ENCODE data around the gene DCP1B. TPM values are rescaled to one million over a fixed set of nuclear protein-coding genes. Genes with fewer than 3 reads are reported as not detected.

Gene DCP1B
- total RNA-seq, 1 donor from 2014 or later, result 17.4 TPM

DNA sequence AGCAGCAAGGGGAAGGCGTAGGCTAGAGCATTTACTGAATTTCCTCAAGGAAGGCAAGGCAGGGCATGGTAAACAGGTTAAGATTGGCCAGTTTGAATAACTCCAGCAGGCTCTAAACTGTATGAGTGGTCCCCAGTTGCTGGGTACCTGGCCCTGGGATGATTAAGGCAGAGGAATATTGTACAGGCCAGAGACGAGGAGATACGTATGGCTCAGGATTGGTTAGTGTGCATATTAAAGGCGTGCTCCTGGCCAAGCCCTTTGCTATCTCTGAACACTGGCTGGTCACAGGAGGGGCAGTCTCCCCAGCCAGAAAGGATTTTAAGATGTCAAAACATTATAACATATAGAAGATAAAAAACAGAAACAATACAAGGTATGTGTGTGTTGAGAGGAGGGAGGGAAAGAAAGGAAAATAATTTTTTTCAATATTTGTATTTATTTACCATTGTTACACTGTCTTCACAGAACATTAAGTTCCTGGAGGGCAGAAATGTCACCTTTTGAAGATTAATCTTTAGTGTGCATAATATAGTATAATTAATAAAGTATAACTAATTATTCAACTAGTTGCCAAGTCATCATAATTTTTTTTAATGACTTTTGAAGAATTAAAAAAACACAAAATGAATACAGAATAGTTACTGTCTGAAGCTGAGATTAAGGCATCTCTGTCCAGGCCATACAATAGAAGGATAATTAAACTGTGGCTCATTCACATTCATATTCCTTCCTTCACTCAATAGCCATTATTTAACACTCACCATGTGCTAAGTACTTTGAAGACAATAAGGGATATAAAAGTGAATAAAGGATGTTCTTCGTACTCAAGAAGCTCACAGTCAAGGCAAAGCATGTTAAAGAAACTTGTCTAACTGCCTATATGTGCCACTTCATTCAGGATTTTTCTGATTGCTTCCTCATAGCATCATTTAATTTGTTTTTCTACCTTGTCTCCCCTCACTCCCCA lies 41.9 kb downstream of the DCP1B start:
- intact Hi-C loops (cut with DNase I), result no loop called here
- Histone ChIP-seq H3K27ac (no peak overlapping the region), H3K27me3 (no peaks in the 10 kb centered on the region), H3K4me1 (no peaks in the 10 kb centered on the region), H3K4me3 (no peak overlapping the region), H3K9me3 (no peaks in the 10 kb centered on the region), H3K36me3 (peaks cover 0 to 13% of the 10 kb centered on the region in 2 donors)
- no peak for DNase-seq (ENCODE audit: extremely low spot score in 2 of 2)
- no peak for TF ChIP-seq POLR2AphosphoS5 (IDR thresholded peaks at IDR 0.05; ENCODE audit: insufficient read depth in 1 of 2, low read depth in 1 of 2)
- no peak for TF ChIP-seq POLR2A (IDR thresholded peaks at IDR 0.05)
- TF ChIP-seq, protein P1, sequence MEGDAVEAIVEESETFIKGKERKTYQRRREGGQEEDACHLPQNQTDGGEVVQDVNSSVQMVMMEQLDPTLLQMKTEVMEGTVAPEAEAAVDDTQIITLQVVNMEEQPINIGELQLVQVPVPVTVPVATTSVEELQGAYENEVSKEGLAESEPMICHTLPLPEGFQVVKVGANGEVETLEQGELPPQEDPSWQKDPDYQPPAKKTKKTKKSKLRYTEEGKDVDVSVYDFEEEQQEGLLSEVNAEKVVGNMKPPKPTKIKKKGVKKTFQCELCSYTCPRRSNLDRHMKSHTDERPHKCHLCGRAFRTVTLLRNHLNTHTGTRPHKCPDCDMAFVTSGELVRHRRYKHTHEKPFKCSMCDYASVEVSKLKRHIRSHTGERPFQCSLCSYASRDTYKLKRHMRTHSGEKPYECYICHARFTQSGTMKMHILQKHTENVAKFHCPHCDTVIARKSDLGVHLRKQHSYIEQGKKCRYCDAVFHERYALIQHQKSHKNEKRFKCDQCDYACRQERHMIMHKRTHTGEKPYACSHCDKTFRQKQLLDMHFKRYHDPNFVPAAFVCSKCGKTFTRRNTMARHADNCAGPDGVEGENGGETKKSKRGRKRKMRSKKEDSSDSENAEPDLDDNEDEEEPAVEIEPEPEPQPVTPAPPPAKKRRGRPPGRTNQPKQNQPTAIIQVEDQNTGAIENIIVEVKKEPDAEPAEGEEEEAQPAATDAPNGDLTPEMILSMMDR (IDR thresholded peaks at IDR 0.05), result no peak

DNA sequence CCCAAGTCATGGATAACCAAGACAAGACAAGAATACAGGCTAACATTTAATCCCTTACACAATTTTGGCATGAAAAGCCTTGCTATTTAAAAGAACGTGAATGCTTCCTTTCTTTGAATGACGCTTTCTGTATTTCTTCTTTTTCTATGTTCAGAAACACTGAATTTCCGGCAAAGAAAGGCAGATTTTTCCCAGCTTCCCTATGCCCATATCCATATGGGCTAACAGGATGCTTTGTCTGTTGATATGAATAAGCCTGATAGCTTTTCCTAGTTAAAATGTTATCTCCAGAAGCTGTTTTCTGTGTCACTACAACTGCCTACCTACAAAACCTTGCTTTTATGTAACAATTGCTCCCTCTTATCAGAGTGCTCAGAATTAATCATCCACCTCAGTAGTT lies 47.5 kb downstream of the DCP1B start:
- H3K36me3 ChIP-seq, result peaks cover 0 to 15% of the 10 kb centered on the region in 2 donors
- no peak overlapping the region for H3K4me3 ChIP-seq
- intact Hi-C loops (cut with DNase I), result no loop called here
- H3K9me3 ChIP-seq, result no peaks in the 10 kb centered on the region
- no peaks in the 10 kb centered on the region for H3K27me3 ChIP-seq
- no peak overlapping the region for H3K27ac ChIP-seq
- no peaks in the 10 kb centered on the region for H3K4me1 ChIP-seq
- no peak for DNase-seq (ENCODE audit: extremely low spot score in 2 of 2)
- no peak for TF ChIP-seq POLR2A (IDR thresholded peaks at IDR 0.05)
- no peak for TF ChIP-seq POLR2AphosphoS5 (IDR thresholded peaks at IDR 0.05; ENCODE audit: insufficient read depth in 1 of 2, low read depth in 1 of 2)
- TF ChIP-seq, protein P1 (IDR thresholded peaks at IDR 0.05), result no peak

DNA sequence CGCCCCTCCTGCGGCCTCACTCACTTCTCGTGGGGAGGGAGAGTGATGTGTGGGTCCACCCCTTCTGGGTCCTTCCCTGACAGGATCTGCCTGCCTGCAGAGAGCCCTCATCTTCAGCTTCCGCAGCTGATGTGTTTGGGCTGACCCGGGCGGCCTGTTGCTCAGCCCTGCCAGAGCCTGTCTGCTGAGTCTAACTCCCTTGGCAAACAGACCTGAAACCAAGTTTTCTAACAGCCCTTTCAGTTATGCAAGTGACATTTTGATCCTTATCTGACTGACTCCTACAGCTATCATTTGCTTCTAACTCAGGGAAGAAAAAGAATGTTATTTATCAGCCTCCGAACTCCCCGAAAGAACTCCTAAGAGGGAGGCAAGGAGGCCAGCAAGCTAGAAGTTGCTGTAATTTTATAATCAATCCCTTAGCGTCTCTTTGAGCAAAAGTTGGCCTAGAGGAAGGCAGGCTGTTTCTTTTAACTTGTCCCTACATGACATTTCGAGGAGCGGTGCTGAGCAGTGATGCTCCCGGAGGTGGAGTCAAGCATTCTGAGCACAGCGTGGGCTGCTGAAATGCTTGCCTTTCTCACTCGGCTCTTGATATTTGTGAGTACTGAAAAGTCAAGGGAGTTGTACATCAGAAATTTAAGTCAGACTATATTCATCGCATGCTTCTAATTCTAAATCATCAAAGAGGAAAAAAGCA lies 54.3 kb downstream of the DCP1B start:
- no peak for DNase-seq (ENCODE audit: extremely low spot score in 2 of 2)
- Histone ChIP-seq H3K9me3 (no peaks in the 10 kb centered on the region), H3K27ac (peak overlapping the region; percentile 51), H3K4me1 (peaks cover 19% of the 10 kb centered on the region), H3K36me3 (peaks cover 0 to 41% of the 10 kb centered on the region in 2 donors), H3K4me3 (no peak overlapping the region), H3K27me3 (no peaks in the 10 kb centered on the region)
- intact Hi-C loops (cut with DNase I), result loop anchor here (10.0 kb wide), 2 partner anchors 85 to 325 kb away; no protein-coding TSS in a partner anchor
- peak; percentile 21 to 37 for TF ChIP-seq POLR2AphosphoS5 (IDR thresholded peaks at IDR 0.05; ENCODE audit: insufficient read depth in 1 of 2, low read depth in 1 of 2)
- TF ChIP-seq POLR2A (IDR thresholded peaks at IDR 0.05), result no peak

DNA sequence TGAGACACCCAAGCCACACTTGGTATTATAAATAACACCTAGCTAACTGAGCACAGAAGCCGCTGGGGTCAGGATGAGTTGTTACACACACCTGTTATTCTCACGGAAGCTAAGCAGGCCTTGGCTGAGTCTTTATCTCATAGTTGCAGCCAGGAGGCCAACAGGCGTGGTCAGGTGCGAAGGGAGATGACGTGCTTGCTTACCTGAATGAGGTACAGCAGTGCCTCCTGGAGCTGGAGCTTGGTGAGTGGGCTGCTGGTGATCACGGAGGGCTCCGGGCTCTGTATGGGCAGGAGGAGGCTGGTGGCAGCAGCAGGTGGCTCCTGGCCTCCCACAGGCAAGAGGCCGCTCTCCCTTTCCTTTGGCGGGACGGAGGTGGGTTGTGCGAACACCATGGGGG lies 55.4 kb downstream of the DCP1B start:
- Histone ChIP-seq H3K36me3 (peaks cover 0 to 41% of the 10 kb centered on the region in 2 donors), H3K4me1 (peaks cover 19% of the 10 kb centered on the region), H3K27me3 (no peaks in the 10 kb centered on the region), H3K27ac (peak overlapping the region; percentile 51), H3K4me3 (no peak overlapping the region), H3K9me3 (no peaks in the 10 kb centered on the region)
- TF ChIP-seq POLR2A (IDR thresholded peaks at IDR 0.05), result no peak
- intact Hi-C loops (cut with DNase I), result loop anchor here (10.0 kb wide), 2 partner anchors 86 to 326 kb away; no protein-coding TSS in a partner anchor
- no peak for DNase-seq (ENCODE audit: extremely low spot score in 2 of 2)

DNA sequence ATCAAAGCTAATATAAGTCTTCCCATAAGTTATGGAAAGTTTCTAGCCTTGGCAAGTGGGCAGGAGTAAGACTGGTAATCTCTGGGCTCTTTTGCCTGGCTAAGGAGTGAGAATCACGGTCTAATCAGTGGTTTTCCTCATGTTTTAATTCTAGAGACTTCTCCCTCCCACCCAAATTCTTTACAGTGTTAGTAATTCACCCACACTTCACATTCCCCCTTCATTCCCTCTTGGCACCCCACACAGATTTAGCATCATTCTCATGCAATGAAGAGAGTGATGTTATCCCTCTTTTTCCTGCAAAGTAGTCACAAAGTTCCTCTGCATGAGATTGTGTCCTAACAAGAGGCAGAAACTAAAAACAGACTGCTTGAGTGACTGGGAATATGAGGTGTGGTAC lies 57.2 kb downstream of the DCP1B start:
- Histone ChIP-seq H3K9me3 (no peaks in the 10 kb centered on the region), H3K27me3 (no peaks in the 10 kb centered on the region), H3K36me3 (peaks cover 0 to 29% of the 10 kb centered on the region in 2 donors), H3K27ac (no peak overlapping the region), H3K4me3 (no peak overlapping the region), H3K4me1 (peaks cover 19% of the 10 kb centered on the region)
- TF ChIP-seq POLR2AphosphoS5 (IDR thresholded peaks at IDR 0.05; ENCODE audit: insufficient read depth in 1 of 2, low read depth in 1 of 2), result no peak
- no peak for TF ChIP-seq POLR2A (IDR thresholded peaks at IDR 0.05)
- TF ChIP-seq, protein P1 (IDR thresholded peaks at IDR 0.05), result no peak
- intact Hi-C loops (cut with DNase I), result loop anchor here (10.0 kb wide), 2 partner anchors 88 to 328 kb away; no protein-coding TSS in a partner anchor
- DNase-seq (ENCODE audit: extremely low spot score in 2 of 2), result no peak
